Measurements from ENCODE around the gene TDG. TPM values are rescaled to one million over a fixed set of nuclear protein-coding genes. Genes with fewer than 3 reads are reported as not detected.
A peak's percentile ranks its signal among the peaks of the same experiment; 100 is the strongest.

The TDG gene
- total and polyA plus RNA-seq, 2 donors (not counting 3 experiments of a cell fraction or from before 2014, with no cell fraction given), result 17.6 to 36.8 TPM

- BruUV-seq (replicated peaks), result no TSS peak
- CTCF ChIA-PET, result interaction anchor here (1.0 to 1.4 kb wide), 3 partner anchors 10 to 153 kb away, joined by 4 to 20 read pairs (median 6); partner anchors contain the start of gene TDG
- no peak for DNase-seq (ENCODE audit: low read depth, low spot score)
Measured at GRCh38 chr12:103955811-103956508, 9.7 kb upstream of the TDG start.

More at GRCh38 chr12:103955811-103956508, 9.7 kb upstream of the TDG start:
- intact Hi-C loops (cut with micrococcal nuclease), result loop anchor here (2.0 kb wide), 2 partner anchors 109 to 153 kb away; partner anchors contain the start of gene HCFC2
- peak overlapping the region; percentile 60 to 86 (median 83) for H3K4me3 ChIP-seq (replicated peaks in 1 of 3; ENCODE audit: insufficient read depth in 1 of 3, low read depth in 1 of 3, low read length in 3 of 3)
- H3K9ac ChIP-seq (replicated peaks; ENCODE audit: extremely low read depth, insufficient read depth, low read length), result peak overlapping the region; percentile 40
- peak overlapping the region; percentile 49 for H2AFZ ChIP-seq (ENCODE audit: low read depth, low read length)
- peaks cover 2% of the 10 kb centered on the region for H4K20me1 ChIP-seq (replicated peaks; ENCODE audit: control insufficient read depth, extremely low read depth, insufficient read depth, low read length)
- H3K9me3 ChIP-seq (replicated peaks; ENCODE audit: control insufficient read depth, insufficient read depth, low read length), result no peaks in the 10 kb centered on the region
- POLR2A ChIA-PET, result interaction anchor here (2.4 kb wide), 1 partner anchor 10 kb away, joined by 34 read pairs; the partner anchor contains the start of gene TDG
- H3K4me2 ChIP-seq (ENCODE audit: insufficient read depth, low read length), result peak overlapping the region; percentile 90
- peaks cover 7 to 12% of the 10 kb centered on the region in 2 experiments for H3K36me3 ChIP-seq (ENCODE audit: control insufficient read depth in 2 of 2, extremely low read depth in 1 of 2, insufficient read depth in 2 of 2, low read length in 2 of 2)
- FAIRE-seq, result no peak
- H3K79me2 ChIP-seq (ENCODE audit: control insufficient read depth, insufficient read depth, low read length), result peaks cover 23% of the 10 kb centered on the region
- H3K27me3 ChIP-seq (ENCODE audit: control insufficient read depth in 2 of 2, insufficient read depth in 2 of 2, low read length in 2 of 2), result no peaks in the 10 kb centered on the region
- H3K4me1 ChIP-seq (ENCODE audit: control insufficient read depth, extremely low read depth, insufficient read depth, low read length), result peaks cover 9% of the 10 kb centered on the region
- dilution Hi-C loops (cut with MboI; ENCODE audit: extremely low pct_ligation_motif_present, low sequenced_read_pairs), result no loop called here
- no peaks in the 10 kb centered on the region for H3K9me1 ChIP-seq (replicated peaks; ENCODE audit: control insufficient read depth, extremely low read depth, insufficient read depth, low read length)
- H3K27ac ChIP-seq (ENCODE audit: insufficient read depth, low read depth, low read length), result no peak overlapping the region
- TF ChIP-seq MYC (IDR thresholded peaks at IDR 0.05; ENCODE audit: low read depth, low read length), result no peak
- no peak for TF ChIP-seq CTCF (IDR thresholded peaks at IDR 0.05; ENCODE audit: extremely low read depth in 1 of 2, insufficient read depth in 1 of 2, low read depth in 1 of 2, low read length in 2 of 2)
- no peak for TF ChIP-seq JUN (IDR thresholded peaks at IDR 0.05; ENCODE audit: borderline replicate concordance, insufficient read depth, insufficient read length, low read depth)
- no peak for TF ChIP-seq FOS (IDR thresholded peaks at IDR 0.05; ENCODE audit: borderline replicate concordance, insufficient read depth, low read length)
- TF ChIP-seq EZH2 (IDR thresholded peaks at IDR 0.05; ENCODE audit: borderline replicate concordance, low read depth, low read length, severe bottlenecking), result no peak
- no peak for TF ChIP-seq POLR2A (IDR thresholded peaks at IDR 0.05; ENCODE audit: low read depth, low read length)
- TF ChIP-seq MAX (IDR thresholded peaks at IDR 0.05; ENCODE audit: insufficient read depth, insufficient read length), result no peak
- TF ChIP-seq POLR2AphosphoS5 (IDR thresholded peaks at IDR 0.05; ENCODE audit: insufficient read depth, low read depth, low read length), result no peak
- no peak for TF ChIP-seq GATA2 (IDR thresholded peaks at IDR 0.05; ENCODE audit: insufficient read depth, insufficient read length, low read depth, low read length)

Measured in endothelial cell of umbilical vein (primary cell).